ENCODE measurements around the gene ZNF584.
"Not testable (repeated sequence)": the region's sequence is repeated elsewhere in the genome, so short reads cannot be mapped to it uniquely, and the experiment has no call there.

Gene ZNF584

DNA sequence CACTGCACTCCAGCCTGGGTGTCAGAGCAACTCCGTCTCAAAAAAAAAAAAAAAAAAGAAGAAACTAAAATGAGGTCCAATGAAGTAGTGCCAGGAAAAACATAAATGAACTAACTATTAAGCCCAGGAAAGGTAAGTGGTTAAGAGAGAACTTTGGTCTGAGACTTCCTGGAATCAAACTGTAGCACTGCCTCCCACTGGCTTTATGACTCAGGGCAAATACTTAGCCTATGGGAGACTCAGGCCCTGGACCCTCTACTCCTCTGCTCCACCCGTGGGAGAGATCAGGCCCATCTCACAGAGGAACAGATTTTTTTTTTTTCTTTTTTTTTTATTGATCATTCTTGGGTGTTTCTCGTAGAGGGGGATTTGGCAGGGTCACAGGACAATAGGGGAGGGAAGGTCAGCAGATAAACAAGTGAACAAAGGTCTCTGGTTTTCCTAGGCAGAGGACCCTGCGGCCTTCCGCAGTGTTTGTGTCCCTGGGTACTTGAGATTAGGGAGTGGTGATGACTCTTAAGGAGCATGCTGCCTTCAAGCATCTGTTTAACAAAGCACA, 4.5 kb upstream of the ZNF584 start:
- DNase-seq (ENCODE audit: low read depth in 1 of 2, low spot score in 1 of 2): not testable (repeated sequence)

DNA sequence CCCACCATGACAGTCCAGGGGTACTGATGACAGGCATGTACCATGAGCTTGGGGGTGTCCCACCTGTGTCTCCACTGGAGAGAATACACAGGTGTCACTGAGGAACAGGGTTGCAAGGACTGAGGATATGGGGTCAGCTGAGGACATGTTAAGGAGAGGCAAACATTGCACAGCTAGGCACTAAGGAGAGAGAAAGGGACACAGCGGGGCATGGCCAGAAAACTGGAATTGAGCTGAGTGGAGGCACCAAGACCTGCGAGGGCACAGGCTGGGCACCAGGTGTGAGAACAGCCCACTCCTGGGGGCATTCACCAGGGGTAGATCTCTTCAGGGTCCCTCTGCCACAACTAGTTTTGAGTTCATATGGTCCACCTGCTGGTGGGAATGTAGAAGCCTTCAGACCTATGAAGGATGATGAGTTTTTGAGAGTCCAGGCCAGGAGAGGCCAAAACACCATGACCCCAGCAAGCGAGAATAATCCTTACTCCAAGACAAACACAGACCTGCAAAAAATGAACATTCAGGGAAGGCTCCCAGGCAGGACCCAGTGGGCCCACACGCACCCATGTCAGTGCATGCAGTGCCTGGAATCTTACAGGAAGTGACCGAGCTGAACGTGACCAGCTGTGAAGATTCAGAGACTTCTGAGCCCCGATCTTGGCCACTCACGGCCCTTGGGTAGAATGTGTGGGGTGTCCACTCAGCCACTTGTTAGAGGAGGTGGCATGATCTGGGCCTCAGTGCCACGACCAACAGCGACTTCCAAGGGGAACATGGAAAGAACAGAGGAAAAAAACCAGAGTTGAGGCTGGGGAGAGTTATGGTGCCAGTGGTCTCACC, 1.4 kb upstream of the ZNF584 start:
- DNase-seq (ENCODE audit: low read depth in 1 of 2, low spot score in 1 of 2): no peak

DNA sequence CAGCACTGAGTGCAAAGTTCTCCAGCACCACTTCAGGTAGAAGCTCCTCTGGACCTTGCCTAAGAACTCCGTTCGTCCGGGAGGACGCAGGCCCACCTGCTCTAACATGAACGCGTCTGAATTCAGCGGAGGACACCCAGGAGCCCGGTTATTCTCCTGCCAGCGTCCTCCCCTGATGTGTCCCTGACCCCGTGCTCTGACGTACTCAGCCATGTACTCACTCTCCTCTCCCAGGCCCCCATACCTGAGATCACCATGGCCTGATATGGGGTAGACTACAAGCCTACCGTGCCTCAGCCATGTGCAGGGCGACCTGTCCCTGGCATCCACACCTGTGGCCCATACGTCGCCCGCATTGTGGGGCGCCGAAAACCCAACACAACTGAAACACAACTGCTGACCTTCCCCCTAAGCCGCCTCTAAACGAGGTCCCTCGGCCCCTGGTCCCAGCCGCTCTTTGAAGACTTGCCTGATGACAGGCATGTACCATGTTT, 744 bp upstream of the ZNF584 start:
- no peak for DNase-seq (ENCODE audit: low read depth in 1 of 2, low spot score in 1 of 2)

DNA sequence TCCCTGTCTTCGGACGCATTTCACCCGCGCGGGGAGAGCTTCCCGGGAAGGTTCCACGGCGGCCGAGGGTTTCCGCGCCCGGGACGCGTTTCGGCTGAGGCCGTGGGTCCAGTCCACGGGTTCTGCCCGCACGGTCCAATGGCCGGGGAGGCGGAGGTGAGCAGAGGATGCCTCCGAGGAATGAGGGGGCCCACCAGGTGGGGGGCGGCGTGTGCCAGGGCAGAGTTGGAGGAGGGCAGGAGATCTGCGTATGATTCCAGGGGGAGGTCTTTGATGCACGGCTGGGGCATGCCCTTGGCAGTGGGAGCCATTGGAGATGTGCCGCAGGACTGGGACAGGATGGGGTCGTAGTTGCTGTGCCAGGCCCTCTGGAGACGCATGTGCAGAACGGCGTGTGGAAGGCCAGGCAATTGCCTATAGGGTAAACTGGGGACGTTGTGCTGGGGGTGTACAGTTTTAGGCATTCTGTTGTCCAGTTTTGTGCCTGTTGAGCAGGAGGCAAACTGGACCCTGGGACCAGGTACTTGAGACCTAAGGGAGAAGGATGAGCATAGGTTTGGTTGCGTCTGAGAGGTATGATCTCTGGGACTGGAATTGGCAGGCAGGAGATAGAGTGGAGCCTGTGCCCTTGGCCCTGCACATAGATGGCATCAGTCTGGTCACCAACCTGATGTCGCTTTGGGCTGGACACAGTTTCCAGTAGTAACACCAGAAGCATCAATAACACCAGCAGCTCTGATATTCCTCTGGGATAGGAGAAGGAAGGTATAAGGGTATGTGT, 751 bp downstream of the ZNF584 start:
- no peak for DNase-seq (ENCODE audit: low read depth in 1 of 2, low spot score in 1 of 2)

DNA sequence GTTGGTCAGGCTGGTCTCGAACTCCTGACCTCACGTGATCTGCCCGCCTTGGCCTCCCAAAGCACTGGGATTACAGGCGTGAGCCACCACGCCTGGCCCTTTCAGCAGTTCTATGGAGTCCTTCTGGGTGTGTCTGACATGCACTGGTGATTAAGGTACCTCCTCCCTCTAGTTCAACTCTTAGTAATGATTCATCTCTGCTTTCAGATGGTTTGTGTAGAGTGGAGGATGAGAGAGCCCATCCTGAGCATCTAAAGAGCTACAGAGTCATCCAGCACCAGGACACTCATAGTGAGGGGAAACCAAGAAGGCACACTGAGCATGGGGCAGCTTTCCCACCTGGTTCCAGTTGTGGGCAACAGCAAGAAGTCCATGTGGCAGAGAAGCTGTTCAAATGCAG, 8.2 kb downstream of the ZNF584 start:
- DNase-seq (ENCODE audit: low read depth in 1 of 2, low spot score in 1 of 2): no peak

DNA sequence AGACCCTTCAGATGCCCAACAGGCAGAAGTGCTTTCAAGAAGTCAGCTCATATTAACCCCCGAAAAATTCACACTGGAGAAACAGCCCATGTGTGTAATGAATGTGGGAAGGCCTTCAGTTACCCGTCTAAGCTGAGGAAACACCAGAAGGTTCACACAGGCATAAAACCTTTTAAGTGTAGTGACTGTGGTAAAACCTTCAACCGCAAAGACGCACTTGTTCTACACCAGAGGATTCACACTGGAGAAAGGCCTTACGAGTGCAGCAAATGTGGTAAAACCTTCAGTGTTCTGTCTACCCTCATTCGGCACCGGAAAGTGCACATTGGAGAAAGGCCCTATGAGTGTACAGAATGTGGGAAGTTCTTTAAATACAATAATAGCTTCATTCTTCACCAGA, 8.6 kb downstream of the ZNF584 start:
- DNase-seq (ENCODE audit: low read depth in 1 of 2, low spot score in 1 of 2): no peak

DNA sequence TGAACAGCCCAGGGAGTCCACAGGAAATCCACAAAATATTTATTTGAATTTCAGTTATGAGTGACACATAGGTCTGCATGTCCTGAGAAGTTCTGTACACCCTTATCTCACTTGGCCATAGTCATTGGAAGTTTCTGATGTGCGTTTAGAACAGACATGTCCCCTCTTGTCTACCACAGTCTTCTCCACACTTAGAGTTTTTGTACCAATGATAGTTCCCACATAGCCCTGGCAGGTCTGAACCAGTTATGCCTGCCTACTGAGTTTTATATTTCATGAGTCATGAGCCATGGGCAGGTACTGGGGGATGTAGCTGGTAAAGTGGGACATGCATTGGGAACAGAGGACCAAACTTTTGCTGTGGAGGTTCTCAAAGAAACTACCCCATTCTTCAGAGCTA, 20.2 kb downstream of the ZNF584 start:
- DNase-seq (ENCODE audit: low read depth in 1 of 2, low spot score in 1 of 2): no peak

DNA sequence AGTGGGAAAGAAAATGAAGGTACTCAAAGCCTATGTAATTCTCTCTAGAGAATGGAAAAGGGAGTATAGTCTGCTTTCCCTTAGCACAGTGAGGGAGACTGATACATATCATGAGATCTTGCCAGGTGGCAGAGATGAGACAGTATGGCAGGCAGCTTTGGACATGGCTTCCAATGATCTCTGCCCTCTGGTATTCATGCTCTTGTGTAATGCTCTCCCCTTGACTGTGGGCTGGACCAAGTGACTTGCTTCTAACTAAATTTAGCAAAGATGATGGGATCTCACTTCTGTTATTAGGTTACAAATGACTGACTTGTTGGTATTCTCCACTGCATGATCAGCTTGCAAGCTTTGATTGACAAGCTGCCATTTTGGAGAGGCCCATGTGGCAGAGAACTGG, 21.3 kb downstream of the ZNF584 start:
- no peak for DNase-seq (ENCODE audit: low read depth in 1 of 2, low spot score in 1 of 2)

DNA sequence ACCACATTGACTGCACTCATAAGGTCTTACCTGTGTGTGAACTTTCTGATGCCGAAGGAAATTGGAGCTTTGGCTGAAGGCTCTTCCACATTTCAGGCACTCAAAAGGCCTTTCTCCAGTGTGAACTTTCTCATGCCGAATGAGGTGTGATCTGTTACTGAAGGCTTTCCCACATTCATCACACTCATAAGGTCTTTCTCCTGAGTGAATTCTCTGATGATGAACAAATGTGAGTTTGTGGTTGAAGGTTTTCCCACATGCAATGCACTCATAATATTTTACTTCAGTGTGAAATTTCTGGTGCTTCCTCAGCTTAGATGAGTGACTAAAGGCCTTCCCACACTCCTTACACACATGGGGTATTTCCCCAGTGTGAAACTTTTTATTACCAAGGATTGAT, 25.8 kb downstream of the ZNF584 start:
- no peak for DNase-seq (ENCODE audit: low read depth in 1 of 2, low spot score in 1 of 2)

DNA sequence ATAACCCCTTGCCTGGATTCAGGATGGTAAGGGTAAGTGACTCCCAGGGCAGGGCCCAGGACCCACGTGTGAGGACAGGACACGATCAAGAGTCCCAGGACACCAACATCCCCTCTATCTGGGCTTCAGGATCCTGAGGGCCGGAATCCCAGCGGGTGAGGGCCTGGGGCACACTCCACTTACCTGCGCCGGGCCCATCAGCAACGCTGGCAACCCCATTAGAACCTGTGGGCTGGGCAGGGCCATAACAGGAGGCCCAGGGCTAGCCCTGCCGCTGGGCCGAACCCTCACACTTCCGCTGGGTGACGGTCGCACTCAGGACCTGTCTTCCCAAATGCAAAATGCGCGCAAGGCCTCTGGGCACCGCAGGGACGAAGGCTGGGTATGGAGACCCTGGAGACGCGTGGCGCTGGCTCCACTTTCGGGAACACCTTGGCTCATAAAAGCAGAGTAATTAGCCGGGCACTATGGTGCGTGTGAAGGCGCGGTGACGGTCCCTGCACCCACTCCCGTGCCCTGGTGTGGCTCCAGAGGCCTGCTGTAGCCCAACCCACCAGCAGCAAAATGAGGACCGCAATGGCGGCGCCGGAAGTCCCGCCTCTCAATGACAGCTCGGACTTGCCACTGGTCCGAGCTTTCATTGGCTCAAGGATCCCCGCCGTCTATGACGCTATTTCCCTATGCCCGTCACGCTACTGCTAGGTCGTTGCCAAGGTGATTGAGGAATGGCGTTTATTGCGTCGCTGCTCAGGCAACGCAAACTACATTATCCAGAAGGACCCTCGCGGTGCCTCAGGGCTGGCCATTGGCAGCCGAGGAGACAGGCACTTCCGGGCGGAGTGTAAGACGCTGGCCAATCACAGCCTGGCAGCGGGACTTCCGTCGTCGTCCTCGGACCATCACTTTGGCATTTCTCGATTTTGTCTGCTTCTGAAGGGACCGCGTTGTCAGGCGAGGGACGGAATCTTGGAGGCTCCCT, 31.4 kb downstream of the ZNF584 start, which contains the start of gene ZNF132:
ZNF132 (minus strand) TSS at position 578 of the 979 bp plus-strand sequence; CDS start at position 246, 332 bp downstream.
- peak; percentile 83 to 91 for DNase-seq (ENCODE audit: low read depth in 1 of 2, low spot score in 1 of 2)

DNA sequence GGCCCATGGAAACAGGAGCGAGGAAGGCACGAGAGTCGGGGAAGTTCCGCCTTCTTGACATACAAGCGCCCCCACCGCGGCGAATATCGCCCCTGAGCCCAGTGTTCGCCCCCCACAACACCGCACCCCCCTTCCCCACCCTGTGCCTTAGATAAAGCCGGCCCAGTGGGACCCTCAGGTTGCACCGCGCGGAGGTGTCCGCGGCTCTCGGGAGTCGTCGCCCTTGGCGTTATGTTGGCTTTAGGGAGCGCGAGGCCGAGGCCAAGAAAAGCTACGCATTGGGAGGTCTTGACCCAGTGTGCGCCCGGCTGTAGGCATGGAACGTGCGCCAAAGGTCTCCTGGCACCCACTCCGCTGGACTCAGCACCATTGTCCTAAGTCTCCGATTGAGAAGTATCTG, 32.1 kb downstream of the ZNF584 start:
- DNase-seq (ENCODE audit: low read depth in 1 of 2, low spot score in 1 of 2): no peak

DNA sequence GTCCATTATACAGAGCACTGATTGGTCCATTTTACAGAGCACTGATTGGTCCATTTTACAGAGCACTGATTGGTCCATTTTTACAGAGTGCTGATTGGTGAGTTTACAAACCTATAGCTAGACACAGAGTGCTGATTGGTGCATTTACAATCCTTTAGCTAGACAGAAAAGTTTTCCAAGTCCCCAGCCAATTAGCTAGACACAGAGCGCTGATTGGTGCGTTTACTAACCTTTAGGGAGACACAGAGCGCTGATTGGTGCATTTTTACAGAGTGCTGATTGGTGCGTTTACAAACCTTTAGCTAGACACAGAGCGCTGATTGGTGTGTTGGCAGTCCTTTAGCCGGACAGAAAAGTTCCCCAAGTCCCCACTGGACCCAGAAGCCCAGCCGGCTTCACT, 34.5 kb downstream of the ZNF584 start:
- not testable (repeated sequence) for DNase-seq (ENCODE audit: low read depth in 1 of 2, low spot score in 1 of 2)

DNA sequence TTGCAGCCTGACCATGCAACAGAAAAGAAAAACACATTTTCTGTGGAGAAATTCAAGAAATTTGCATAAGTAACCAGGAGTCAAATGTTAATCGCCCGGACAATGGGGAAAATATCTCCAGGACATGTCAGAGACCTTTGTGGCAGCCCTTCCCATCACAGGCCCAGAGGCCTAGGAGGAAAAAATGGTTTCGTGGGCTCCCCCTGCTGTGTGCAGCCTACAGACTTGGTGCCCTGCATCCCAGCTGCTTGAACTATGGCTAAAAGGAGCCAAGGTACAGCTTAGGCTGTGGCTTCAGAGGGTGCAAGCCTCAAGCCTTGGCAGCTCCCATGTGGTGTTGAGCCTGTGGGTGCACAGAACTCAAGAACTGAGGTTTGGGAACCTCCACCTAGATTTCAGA, 40.4 kb downstream of the ZNF584 start:
- DNase-seq (ENCODE audit: low read depth in 1 of 2, low spot score in 1 of 2): not testable (repeated sequence)

DNA sequence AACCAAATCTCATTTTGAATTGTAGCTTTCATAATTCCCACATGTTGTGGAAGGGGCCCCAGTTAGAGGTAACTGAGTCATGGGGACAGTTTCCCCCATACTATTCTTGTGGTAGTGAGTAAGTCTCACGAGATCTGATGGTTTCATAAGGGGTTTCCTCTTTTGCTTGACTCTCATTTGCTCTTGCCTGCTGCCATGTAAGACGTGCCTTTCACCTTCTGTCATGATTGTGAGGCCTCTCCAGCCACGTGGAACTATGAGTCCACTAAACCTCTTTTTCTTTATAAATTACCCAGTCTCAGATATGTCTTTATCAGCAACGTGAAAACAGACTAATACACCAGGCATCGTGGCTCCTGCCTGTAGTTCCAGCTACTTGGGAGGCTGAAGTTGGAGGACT, 41.5 kb downstream of the ZNF584 start:
- not testable (repeated sequence) for DNase-seq (ENCODE audit: low read depth in 1 of 2, low spot score in 1 of 2)

DNA sequence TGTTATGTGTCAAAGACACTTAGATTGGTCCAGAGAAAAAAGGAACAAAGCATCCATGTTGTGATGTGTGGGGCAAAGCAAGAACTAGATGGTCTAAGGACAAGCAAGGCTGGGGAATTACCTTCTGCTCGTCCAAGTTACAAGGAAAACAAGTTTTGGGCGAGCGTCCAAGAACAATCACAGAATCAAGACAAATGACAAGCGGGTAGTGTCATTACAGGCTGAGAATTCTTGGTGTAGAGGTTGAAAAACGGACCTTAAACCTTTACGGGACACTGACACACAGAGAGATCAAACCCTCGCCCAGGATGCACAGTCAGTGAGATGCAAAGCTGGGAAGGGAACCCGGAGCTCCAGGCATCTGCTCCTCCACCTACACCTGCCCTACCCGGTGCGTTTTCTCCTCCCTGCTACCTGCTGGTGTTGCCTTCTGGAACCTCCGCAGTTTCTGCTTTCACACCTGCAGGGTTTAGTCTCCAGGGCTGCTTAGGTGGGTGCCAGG, 42.5 kb downstream of the ZNF584 start:
- no peak for DNase-seq (ENCODE audit: low read depth in 1 of 2, low spot score in 1 of 2)

DNA sequence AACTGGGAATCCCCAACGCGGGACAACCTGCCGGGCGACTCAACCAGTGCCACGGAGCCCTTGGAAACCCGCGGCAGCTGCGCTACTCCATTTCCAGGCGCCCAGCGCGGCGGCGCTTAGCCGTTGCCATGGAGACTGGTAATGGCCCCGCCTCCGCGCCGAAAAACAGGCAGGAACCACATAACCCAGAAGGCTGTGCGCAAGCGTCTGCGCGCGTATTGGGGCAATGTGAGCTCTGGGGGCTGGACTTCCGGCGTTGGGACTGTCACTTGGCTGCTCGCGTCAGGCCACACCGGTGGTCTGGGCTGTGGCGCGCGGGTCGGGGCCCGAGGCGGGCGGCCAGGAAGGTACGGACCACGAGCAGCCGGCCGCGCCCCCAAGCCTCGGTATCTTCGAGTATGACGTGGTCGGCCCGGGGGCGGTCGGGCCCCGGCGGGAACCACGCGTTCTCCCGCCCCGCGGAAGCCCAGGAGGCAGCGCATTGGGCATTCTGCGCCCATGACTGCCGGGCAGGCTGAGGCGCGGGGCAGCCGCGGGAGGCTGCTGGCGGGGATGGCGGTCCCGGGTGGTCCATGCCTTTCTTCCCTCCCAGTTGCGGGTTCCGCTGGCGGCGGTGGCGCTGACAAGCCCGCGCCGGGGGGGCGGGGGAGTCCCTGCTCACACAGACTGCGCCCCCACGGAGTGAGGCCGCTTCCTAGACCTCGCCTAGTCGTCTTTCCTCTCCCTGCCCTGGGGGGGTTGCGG, 43.1 kb downstream of the ZNF584 start, which contains the start of gene ZNF324B:
ZNF324B (plus strand) TSS at position 265 of the 744 bp plus-strand sequence. CDS start 2,080 bp downstream, outside the sequence.
- DNase-seq (ENCODE audit: low read depth in 1 of 2, low spot score in 1 of 2): peak; percentile 93 to 94

DNA sequence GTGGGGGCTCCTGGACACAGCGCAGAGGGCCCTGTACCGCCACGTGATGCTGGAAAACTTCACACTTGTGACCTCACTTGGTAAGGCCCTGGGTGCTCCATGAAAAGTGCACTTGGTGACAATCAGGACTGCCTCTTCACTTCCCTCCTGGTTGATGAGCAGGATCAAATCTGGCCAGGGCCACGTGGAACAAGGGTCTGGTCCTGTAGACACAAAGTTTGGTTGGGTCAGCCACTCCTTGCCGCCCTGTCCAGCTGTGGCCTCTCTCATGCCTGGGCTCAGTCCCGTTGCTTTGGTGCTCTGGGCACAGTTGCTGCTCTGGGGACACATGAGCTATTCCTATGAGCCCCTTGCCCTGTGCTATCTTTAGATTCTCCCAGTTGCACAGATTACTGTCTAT, 45.3 kb downstream of the ZNF584 start:
- DNase-seq (ENCODE audit: low read depth in 1 of 2, low spot score in 1 of 2): no peak

DNA sequence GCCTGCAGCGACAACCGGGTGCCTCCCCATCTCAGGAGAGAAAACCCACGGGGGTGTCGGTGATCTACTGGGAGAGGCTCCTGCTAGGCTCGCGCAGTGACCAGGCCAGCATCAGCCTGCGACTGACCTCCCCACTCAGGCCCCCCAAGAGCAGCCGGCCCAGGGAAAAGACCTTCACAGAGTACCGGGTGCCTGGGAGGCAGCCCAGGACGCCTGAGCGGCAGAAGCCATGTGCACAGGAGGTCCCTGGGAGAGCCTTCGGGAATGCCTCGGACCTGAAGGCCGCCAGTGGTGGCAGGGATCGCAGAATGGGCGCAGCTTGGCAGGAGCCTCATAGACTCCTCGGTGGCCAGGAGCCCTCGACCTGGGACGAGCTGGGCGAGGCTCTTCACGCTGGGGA, 46.9 kb downstream of the ZNF584 start:
- no peak for DNase-seq (ENCODE audit: low read depth in 1 of 2, low spot score in 1 of 2)

DNA sequence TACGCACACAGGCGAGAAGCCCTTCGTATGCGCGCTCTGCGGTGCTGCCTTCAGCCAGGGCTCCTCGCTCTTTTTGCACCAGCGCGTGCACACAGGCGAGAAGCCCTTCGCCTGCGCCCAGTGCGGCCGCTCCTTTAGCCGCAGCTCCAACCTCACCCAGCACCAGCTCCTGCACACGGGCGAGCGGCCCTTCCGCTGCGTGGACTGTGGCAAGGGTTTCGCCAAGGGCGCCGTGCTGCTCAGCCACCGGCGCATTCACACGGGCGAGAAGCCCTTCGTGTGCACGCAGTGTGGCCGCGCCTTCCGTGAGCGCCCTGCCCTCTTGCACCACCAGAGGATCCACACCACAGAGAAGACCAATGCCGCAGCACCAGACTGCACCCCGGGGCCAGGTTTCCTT, 47.7 kb downstream of the ZNF584 start:
- DNase-seq (ENCODE audit: low read depth in 1 of 2, low spot score in 1 of 2): no peak

DNA sequence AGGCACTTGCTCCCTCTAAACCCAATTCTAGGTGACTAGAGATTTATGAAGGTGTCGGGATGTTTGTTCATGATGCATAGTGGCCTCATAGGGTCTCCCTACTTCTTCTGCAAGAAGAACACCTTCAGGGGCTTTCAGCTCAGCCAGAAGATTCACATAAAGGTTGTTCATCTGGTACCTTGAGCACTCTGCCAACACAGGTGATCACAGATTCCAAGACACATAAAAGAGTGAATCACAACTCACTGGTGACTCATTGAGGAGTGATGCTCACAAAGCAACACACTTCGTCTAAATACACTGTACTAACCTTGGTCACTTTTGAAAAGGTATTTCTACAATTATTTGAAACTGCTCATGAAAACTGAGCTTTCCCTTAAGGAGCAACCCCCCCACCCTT, 51.6 kb downstream of the ZNF584 start:
- no peak for DNase-seq (ENCODE audit: low read depth in 1 of 2, low spot score in 1 of 2)

Data from activated T-helper 1 cell treated with anti-CD3 and anti-CD28 coated beads, Interleukin-2, amount 50 U/mL, for 16 hours (primary cell).